ENCODE data around the gene MUC3A.
"Not testable (repeated sequence)": the region's sequence is repeated elsewhere in the genome, so short reads cannot be mapped to it uniquely, and the experiment has no call there.

The MUC3A gene

GRCh38 chr7:100949227-100949932 is at the start of gene MUC3A:
MUC3A (plus strand) TSS chr7:100949534; CDS start chr7:100949625, 91 bp downstream.
- DNase-seq = no peak

- DNase-seq = no peak
These were observed 48.4 kb upstream of the MUC3A start for GRCh38 chr7:100900978-100901377.

- DNase-seq = no peak
These were observed 47.4 kb upstream of the MUC3A start for GRCh38 chr7:100901921-100902332.

- no peak for DNase-seq
These were observed 46.7 kb upstream of the MUC3A start for GRCh38 chr7:100902638-100903037.

GRCh38 chr7:100908512-100908911 is 40.8 kb upstream of the MUC3A start:
- DNase-seq = no peak

- not testable (repeated sequence) for DNase-seq
These were observed 38.9 kb upstream of the MUC3A start for GRCh38 chr7:100910443-100910842.

- DNase-seq = no peak
These were observed 37.9 kb upstream of the MUC3A start for GRCh38 chr7:100911484-100911883.

GRCh38 chr7:100914208-100914878 is 35.0 kb upstream of the MUC3A start:
- DNase-seq = no peak

- DNase-seq = no peak
These were observed 34.4 kb upstream of the MUC3A start for GRCh38 chr7:100914879-100915447.

GRCh38 chr7:100919335-100919734 is 30.0 kb upstream of the MUC3A start:
- DNase-seq = not testable (repeated sequence)

- DNase-seq = not testable (repeated sequence)
These were observed 29.4 kb upstream of the MUC3A start for GRCh38 chr7:100919779-100920437.

- DNase-seq = no peak
These were observed 28.3 kb upstream of the MUC3A start for GRCh38 chr7:100921039-100921438.

- not testable (repeated sequence) for DNase-seq
These were observed 25.7 kb upstream of the MUC3A start for GRCh38 chr7:100923616-100924015.

GRCh38 chr7:100929808-100930174 is 19.5 kb upstream of the MUC3A start:
- no peak for DNase-seq

- DNase-seq = no peak
These were observed 15.6 kb upstream of the MUC3A start for GRCh38 chr7:100933734-100934133.

GRCh38 chr7:100935381-100935780 is 14.0 kb upstream of the MUC3A start:
- DNase-seq = not testable (repeated sequence)

GRCh38 chr7:100936167-100936566 is 13.2 kb upstream of the MUC3A start:
- not testable (repeated sequence) for DNase-seq

- DNase-seq = no peak
These were observed 7.1 kb upstream of the MUC3A start for GRCh38 chr7:100942045-100942774.

- DNase-seq = no peak
These were observed 5.6 kb upstream of the MUC3A start for GRCh38 chr7:100943693-100944092.

- DNase-seq = no peak
These were observed 5.2 kb upstream of the MUC3A start for GRCh38 chr7:100944138-100944537.

GRCh38 chr7:100946111-100946510 is 3.2 kb upstream of the MUC3A start:
- DNase-seq = no peak

GRCh38 chr7:100946766-100947365 is 2.5 kb upstream of the MUC3A start:
- no peak for DNase-seq
